Ovary (tissue), 9 donors: ENCODE results near the gene STAC2. TPM values are rescaled to one million over a fixed set of nuclear protein-coding genes. Genes with fewer than 3 reads are reported as not detected.

Source experiments
- DNase-seq, 5 donors: peaks; one replicate each; pipeline ENCODE4 v3.0.0-alpha.2; 2019 to 2020
- H3K27ac ChIP-seq, 2 donors: fragments of 200-600 bp; one replicate each; pipeline versions ENCODE4 v1.5.1 to v1.8.0; 2019 to 2022
- H3K27me3 ChIP-seq: fragments of 200-600 bp; one replicate; pipeline ENCODE4 v1.8.0; 2022
- H3K36me3 ChIP-seq: fragments of 200-600 bp; sonication (generic); one replicate; pipeline ENCODE4 v1.5.1; 2019
- H3K4me1 ChIP-seq: one replicate; pipeline ENCODE4 v1.8.1; 2013; ENCODE audit warnings: mild to moderate bottlenecking, moderate library complexity; ENCODE audit not compliant: insufficient read depth
- H3K4me3 ChIP-seq: fragments of 200-600 bp; sonication (generic); one replicate; pipeline ENCODE4 v1.5.1; 2017
- H3K9me3 ChIP-seq, 2 donors: fragments of 200-600 bp in 1 of 2; sonication (generic) in 1 of 2; one replicate each; pipeline versions ENCODE4 v1.5.1 to v1.8.1; 2013 to 2019; ENCODE audit warnings: mild to moderate bottlenecking in 1 of 2, moderate library complexity in 1 of 2
- EP300 ChIP-seq: sonication (generic); formaldehyde crosslinking; IDR thresholded peaks from one replicate; pipeline ENCODE4 v1.6.1; 2017; ENCODE audit warnings: antibody characterized with exemption
- POLR2A ChIP-seq: fragments of 450-650 bp; IDR thresholded peaks from one replicate; pipeline ENCODE4 v1.6.1; 2017; ENCODE audit warnings: antibody characterized with exemption, mild to moderate bottlenecking, moderate library complexity
- WGBS, 3 donors: extraction: QIAGEN DNeasy Blood & Tissue Kit in 1 of 3; methylation state at CpG; one replicate each; pipeline versions ENCODE4 v1.1.5 to v1.1.7; 2013 to 2017; 5-methylcytosine and 5-hydroxymethylcytosine counted together
- intact Hi-C, 4 donors: fragments of 100-400 bp; cut with DNase I; formaldehyde crosslinking; loops; one replicate each; pipeline versions ENCODE4 v1.11.0 to v1.15.1; 2022 to 2023
- polyA plus RNA-seq, 2 donors: library from polyadenylated mRNA; stranded (reverse); fragments of 200-250 nt in 1 of 2; fragments of 350-450 nt in 1 of 2; fragmentation: Illumina TruSeq in 1 of 2; extraction: RNeasy Lipid Tissue Mini Kit (QIAGEN cat#74804) in 1 of 2; gene quantifications; one replicate each; pipeline ENCODE4 v1.2.3, GENCODE V29; 2013 to 2014
- total RNA-seq, 7 donors: library from RNA; depleted of rRNA in 2 of 7; stranded (reverse); fragments of >200 nt in 2 of 7; fragmentation: NEBNext Ultra II Directional in 3 of 7; extraction: Animal tissue kit (Norgen Biotek cat#: 25700) in 3 of 7; gene quantifications; one replicate each; pipeline versions ENCODE4 v1.1.0 to v1.2.4, GENCODE V29; 2016 to 2023
- TF ChIP-seq, protein P1 (sequence below), 3 donors: fragments of 450-650 bp in 2 of 3; fragments of 200-600 bp in 1 of 3; IDR thresholded peaks; one replicate each; pipeline versions ENCODE4 v1.5.1 to v1.8.0; 2016 to 2022; ENCODE audit warnings: antibody characterized with exemption in 3 of 3, mild to moderate bottlenecking in 1 of 3
- donor health status: DM: no; HTN: no; CAD: no; lungs with moderate emphysema.
- donor health status: DM: no; HTN: no; CAD: no.
- donor health status: Bipolar disorder and iron deficiency.
- donor health status: DM: yes; HTN: yes; CAD: no.
- donor health status: DM: no; HTN: no; CAD: no.
- donor health status: DM: yes; HTN: yes; CAD: no.

STAC2 gene
- total and polyA plus RNA-seq, 9 donors = 0.29 to 5.4 (median 0.70) TPM; not detected in 1

DNA sequence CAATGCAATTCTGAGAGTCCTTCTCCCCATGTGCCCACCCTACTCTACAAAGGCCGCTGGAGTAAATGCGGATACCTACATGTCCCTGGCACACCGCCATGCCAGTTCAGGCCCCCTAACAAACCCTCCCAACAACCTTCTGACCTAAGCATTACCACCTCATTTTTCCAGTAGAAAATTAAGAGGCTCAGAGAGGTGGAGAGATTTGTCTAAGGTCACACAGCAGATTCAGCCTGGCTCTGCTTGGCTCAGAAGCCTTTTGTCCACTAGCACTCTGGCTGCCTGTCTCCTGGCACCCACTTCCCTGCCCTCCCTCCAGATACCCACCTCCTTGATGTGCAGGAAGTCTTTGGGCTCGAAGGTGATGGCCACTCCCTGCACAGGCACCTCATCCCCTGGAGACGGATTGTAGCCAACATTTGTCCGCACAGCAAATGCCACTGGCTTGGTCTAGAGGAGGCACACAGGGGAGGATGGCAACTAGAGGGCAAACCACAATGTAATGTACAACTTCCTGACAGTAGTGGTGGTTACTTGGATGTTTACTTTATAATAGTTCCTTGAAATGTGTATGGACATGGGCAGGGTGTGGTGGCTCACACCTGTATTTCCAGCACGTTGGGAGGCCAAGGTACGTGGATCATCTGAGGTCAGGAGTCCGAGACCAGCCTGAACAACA, 38.5 kb downstream of the STAC2 start:
- Histone ChIP-seq H3K36me3 (no peaks in the 10 kb centered on the region), H3K27me3 (no peaks in the 10 kb centered on the region), H3K4me3 (no peak overlapping the region), H3K9me3 (no peaks in the 10 kb centered on the region), H3K27ac (no peak overlapping the region), H3K4me1 (no peaks in the 10 kb centered on the region)
- 89 to 92% (median 91%) methylated on average over 9 of the region's 9 CpGs for WGBS, 3 donors
- DNase-seq = no peak
- intact Hi-C loops = no loop called here
- TF ChIP-seq, protein P1, sequence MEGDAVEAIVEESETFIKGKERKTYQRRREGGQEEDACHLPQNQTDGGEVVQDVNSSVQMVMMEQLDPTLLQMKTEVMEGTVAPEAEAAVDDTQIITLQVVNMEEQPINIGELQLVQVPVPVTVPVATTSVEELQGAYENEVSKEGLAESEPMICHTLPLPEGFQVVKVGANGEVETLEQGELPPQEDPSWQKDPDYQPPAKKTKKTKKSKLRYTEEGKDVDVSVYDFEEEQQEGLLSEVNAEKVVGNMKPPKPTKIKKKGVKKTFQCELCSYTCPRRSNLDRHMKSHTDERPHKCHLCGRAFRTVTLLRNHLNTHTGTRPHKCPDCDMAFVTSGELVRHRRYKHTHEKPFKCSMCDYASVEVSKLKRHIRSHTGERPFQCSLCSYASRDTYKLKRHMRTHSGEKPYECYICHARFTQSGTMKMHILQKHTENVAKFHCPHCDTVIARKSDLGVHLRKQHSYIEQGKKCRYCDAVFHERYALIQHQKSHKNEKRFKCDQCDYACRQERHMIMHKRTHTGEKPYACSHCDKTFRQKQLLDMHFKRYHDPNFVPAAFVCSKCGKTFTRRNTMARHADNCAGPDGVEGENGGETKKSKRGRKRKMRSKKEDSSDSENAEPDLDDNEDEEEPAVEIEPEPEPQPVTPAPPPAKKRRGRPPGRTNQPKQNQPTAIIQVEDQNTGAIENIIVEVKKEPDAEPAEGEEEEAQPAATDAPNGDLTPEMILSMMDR (IDR thresholded peaks at IDR 0.05) = no peak
- TF ChIP-seq EP300 = no peak
- TF ChIP-seq POLR2A = no peak

DNA sequence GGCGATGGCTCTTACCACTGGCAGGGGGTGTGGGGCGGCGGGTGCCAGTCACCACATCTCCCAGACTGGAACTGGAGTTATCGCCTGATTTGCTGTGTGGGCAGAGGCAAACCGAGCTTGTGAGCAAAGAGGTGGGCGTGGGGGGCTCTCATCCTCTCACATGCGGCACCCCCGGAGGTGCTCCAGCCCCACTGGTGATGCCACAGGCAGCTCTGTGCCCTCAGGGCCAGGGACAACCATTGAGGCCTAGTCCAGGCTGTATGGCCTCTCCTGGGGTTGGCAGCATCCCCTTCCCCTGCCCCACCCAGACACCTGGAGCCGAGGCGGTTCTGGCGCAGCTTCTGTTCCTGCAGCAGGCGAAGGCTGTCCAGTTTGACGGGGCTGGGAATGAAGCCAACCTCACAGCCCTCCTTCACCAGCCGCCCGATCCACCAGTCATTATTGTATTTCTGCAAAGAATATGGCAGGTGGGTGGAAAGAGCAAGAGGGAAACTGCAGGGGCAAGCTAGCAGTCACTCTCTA, 39.2 kb downstream of the STAC2 start:
- WGBS, 3 donors = 72 to 76% (median 74%) methylated on average over 15 of the region's 15 CpGs
- H3K27ac ChIP-seq = no peak overlapping the region
- no peaks in the 10 kb centered on the region for H3K9me3 ChIP-seq
- H3K36me3 ChIP-seq = no peaks in the 10 kb centered on the region
- H3K4me1 ChIP-seq = no peaks in the 10 kb centered on the region
- DNase-seq = no peak
- H3K4me3 ChIP-seq = no peak overlapping the region
- H3K27me3 ChIP-seq = no peaks in the 10 kb centered on the region
- TF ChIP-seq, protein P1 (IDR thresholded peaks at IDR 0.05) = no peak
- TF ChIP-seq EP300 (no peak), POLR2A (no peak)
- intact Hi-C loops = no loop called here

DNA sequence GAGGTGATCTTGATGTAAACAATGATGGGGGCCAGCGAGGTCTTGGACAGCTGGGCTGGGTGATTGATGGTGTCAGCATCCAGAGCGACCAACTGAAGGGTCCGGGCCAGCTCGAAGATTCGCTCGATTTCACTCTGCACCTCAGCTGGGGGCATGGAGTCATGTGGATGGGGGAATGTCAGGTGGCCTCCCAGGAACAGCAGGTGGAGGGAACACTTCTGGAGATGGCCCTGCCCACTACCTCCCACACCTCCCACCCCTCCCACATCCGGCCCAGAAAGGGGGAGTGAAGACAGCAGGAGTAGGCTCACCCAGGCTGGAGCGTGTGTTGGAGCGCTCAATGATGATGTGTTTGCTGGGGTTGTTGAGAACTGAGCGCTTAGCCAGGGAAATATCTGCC, 42.0 kb downstream of the STAC2 start:
- intact Hi-C loops = no loop called here
- no peak for TF ChIP-seq EP300
- no peak for TF ChIP-seq POLR2A
- TF ChIP-seq, protein P1 (IDR thresholded peaks at IDR 0.05) = no peak
- no peak for DNase-seq
- H3K4me3 ChIP-seq = no peak overlapping the region
- H3K9me3 ChIP-seq = no peaks in the 10 kb centered on the region
- WGBS, 3 donors = 77 to 84% (median 83%) methylated on average over 10 of the region's 10 CpGs
- no peak overlapping the region for H3K27ac ChIP-seq
- no peaks in the 10 kb centered on the region for H3K36me3 ChIP-seq
- H3K27me3 ChIP-seq = no peaks in the 10 kb centered on the region
- no peaks in the 10 kb centered on the region for H3K4me1 ChIP-seq

DNA sequence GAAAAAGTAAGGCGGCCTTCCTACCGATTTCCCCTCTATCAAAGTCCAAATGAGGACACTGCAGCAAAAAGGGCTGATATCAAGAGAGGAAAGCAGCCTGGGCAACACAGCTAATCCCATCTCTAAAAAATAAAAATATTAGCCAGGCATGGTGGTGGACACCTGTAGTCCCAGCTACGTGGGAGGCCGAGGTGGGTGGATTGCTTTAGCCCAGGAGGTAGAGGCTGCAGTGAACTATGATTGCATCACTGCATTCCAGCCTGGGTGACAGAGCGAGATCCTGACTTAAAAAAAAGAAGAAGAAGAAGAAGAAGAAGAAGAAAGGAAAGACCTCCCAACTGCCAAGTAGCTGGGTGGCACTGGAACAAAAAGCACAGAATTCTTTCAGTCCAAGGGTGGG, 42.7 kb downstream of the STAC2 start:
- Histone ChIP-seq H3K36me3 (no peaks in the 10 kb centered on the region), H3K4me1 (no peaks in the 10 kb centered on the region), H3K27me3 (no peaks in the 10 kb centered on the region), H3K4me3 (no peak overlapping the region), H3K27ac (no peak overlapping the region), H3K9me3 (no peaks in the 10 kb centered on the region)
- intact Hi-C loops = no loop called here
- TF ChIP-seq, protein P1 (IDR thresholded peaks at IDR 0.05) = no peak
- no peak for TF ChIP-seq EP300
- WGBS, 3 donors = 87 to 95% (median 90%) methylated on average over 5 of the region's 5 CpGs
- DNase-seq = no peak
